Muscle layer of colon (tissue), 2 donors: ENCODE data around the gene HOXA3.

Experiments
- H3K27ac ChIP-seq: one replicate; pipeline ENCODE4 v1.7.0; 2013; ENCODE audit warnings: low read depth, mild to moderate bottlenecking, low read length, moderate library complexity
- H3K27me3 ChIP-seq, 2 donors: one replicate each; pipeline ENCODE4 v1.7.0; 2013; ENCODE audit warnings: low read length in 2 of 2, mild to moderate bottlenecking in 2 of 2; ENCODE audit not compliant: insufficient read depth in 2 of 2, control insufficient read depth in 1 of 2
- H3K36me3 ChIP-seq: one replicate; pipeline ENCODE4 v1.7.0; 2013; ENCODE audit warnings: mild to moderate bottlenecking, low read length; ENCODE audit not compliant: insufficient read depth
- H3K4me1 ChIP-seq: one replicate; pipeline ENCODE4 v1.7.0; 2013; ENCODE audit warnings: mild to moderate bottlenecking, low read length; ENCODE audit not compliant: insufficient read depth
- H3K4me3 ChIP-seq, 2 donors: one replicate each; pipeline ENCODE4 v1.7.0; 2013; ENCODE audit warnings: low read length in 2 of 2, low read depth in 1 of 2, mild to moderate bottlenecking in 1 of 2, moderate library complexity in 1 of 2
- H3K9ac ChIP-seq: one replicate; pipeline ENCODE4 v1.7.0; 2013; ENCODE audit warnings: low read length
- H3K9me3 ChIP-seq: one replicate; pipeline ENCODE4 v1.7.0; 2013; ENCODE audit warnings: mild to moderate bottlenecking, low read length
- donor health status: abdominal sarcoma.
- donor health status: Adenocarcinoma of cecum.

Gene HOXA3

DNA sequence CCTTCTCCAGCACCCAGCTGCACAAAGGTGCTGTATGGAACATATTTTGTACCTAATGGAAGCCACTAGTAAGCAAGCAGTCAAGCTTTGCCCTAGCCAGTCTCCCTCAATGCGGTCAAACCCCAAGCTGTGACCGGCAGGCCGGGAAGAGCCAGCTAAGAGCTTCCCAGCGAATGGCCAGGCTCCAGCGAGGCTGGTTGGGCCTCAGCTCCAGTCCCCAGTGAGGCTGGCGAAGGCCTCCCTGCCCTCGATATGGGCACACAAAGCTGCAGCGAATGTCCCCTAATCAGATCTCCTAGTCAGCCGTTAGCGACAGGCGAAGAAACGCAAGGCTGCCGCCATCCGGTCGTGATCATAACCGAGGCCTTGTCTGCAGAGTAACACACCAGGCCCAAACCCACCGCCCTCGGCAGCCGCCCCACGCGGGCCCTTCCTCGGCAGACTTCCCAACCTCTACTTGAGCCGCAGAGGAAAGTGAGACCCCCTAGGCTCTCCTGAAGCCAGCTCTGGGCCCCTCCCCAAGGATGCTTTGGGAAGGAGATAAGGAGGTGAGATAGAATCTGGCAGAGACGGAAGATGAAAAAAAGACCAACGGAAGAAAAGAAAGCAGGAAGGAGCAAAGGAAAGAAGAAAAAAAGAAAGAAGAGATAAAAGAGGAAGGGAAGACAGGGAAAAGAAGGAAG lies 16.0 kb upstream of the HOXA3 start:
- H3K27me3 ChIP-seq, result peaks cover 0 to 21% of the 10 kb centered on the region in 2 donors
- peaks cover 7% of the 10 kb centered on the region for H3K36me3 ChIP-seq
- H3K4me3 ChIP-seq, result peak overlapping the region; percentile 67 to 74
- H3K4me1 ChIP-seq, result no peaks in the 10 kb centered on the region
- peak overlapping the region; percentile 100 for H3K27ac ChIP-seq
- peak overlapping the region; percentile 88 for H3K9ac ChIP-seq
- H3K9me3 ChIP-seq, result no peaks in the 10 kb centered on the region

- Histone ChIP-seq H3K36me3 (peaks cover 7% of the 10 kb centered on the region), H3K9ac (peak overlapping the region; percentile 88), H3K4me3 (peak overlapping the region; percentile 67 to 74), H3K27ac (peak overlapping the region; percentile 100), H3K4me1 (no peaks in the 10 kb centered on the region), H3K27me3 (peaks cover 0 to 21% of the 10 kb centered on the region in 2 donors), H3K9me3 (no peaks in the 10 kb centered on the region)
Measured at GRCh38 chr7:27167916-27168264, 15.5 kb upstream of the HOXA3 start.

DNA sequence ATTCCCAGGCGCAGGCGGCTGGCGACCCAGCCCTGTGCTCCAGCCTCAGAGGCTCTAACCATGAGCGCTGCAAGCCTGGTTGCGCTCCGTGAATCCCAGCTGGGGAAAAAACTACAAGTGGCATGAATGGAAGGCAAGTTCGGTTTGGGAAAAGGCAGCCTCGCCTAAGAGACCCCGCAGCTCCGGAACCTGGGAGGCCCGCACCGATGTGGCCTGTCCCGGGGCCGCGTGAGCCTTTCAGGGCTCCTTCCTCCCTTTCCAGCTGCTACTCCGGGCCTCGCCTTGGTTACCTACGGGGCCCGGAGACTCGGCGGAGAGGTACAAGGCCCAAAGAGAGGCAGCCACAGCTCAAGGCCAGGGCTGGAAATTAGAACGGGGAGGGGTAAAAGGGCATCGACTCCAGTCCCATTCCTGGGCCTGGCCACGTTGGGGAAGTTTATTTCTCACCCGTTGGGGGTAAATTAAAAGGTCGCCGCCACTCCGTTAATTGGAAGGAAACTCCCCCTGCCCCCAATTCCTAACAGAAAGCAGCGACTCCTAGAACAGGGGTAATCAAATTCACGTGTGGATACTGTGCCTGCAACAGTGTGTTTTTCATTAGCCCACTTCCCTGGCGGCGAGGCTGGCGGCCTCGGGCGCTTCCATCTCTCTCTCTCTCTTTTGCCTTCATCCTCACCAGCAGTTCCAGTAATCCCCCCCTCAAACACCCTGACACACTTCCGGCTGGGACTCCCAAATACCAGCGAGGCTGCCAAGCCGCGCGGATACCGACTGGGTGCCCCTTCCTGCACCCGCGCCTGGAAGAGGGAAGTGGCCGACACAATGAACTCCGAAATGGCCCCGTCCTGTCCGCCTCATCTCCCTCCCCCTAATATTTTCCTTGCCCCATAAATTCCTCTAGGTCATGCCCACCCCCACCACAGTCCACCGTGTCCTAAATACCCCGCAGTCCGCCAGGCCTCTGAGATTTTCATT lies 14.4 kb upstream of the HOXA3 start:
- peaks cover 7% of the 10 kb centered on the region for H3K36me3 ChIP-seq
- peak overlapping the region; percentile 74 to 96 for H3K4me3 ChIP-seq
- H3K27ac ChIP-seq, result peak overlapping the region; percentile 100
- peaks cover 0 to 21% of the 10 kb centered on the region in 2 donors for H3K27me3 ChIP-seq
- H3K4me1 ChIP-seq, result no peaks in the 10 kb centered on the region
- H3K9ac ChIP-seq, result peak overlapping the region; percentile 88
- H3K9me3 ChIP-seq, result no peaks in the 10 kb centered on the region

- Histone ChIP-seq H3K27ac (peak overlapping the region; percentile 100), H3K9ac (peak overlapping the region; percentile 88), H3K4me3 (peak overlapping the region; percentile 74 to 96), H3K27me3 (peaks cover 0 to 21% of the 10 kb centered on the region in 2 donors), H3K9me3 (no peaks in the 10 kb centered on the region), H3K4me1 (no peaks in the 10 kb centered on the region), H3K36me3 (no peaks in the 10 kb centered on the region)
Measured at GRCh38 chr7:27165996-27166530, 13.7 kb upstream of the HOXA3 start.

GRCh38 chr7:27165089-27165995 lies 13.0 kb upstream of the HOXA3 start, which contains the start of gene HOXA9:
HOXA9 (minus strand) TSS chr7:27165537; CDS start chr7:27165457, 80 bp downstream.
- Histone ChIP-seq H3K4me3 (peak within 1 kb of the TSS; percentile 74 to 96), H3K4me1 (no peaks in the 10 kb centered on the region), H3K9ac (peak within 1 kb of the TSS; percentile 88), H3K27me3 (peaks cover 0 to 21% of the 10 kb centered on the region in 2 donors), H3K36me3 (no peaks in the 10 kb centered on the region), H3K27ac (peak within 1 kb of the TSS; percentile 100), H3K9me3 (no peaks in the 10 kb centered on the region)

DNA sequence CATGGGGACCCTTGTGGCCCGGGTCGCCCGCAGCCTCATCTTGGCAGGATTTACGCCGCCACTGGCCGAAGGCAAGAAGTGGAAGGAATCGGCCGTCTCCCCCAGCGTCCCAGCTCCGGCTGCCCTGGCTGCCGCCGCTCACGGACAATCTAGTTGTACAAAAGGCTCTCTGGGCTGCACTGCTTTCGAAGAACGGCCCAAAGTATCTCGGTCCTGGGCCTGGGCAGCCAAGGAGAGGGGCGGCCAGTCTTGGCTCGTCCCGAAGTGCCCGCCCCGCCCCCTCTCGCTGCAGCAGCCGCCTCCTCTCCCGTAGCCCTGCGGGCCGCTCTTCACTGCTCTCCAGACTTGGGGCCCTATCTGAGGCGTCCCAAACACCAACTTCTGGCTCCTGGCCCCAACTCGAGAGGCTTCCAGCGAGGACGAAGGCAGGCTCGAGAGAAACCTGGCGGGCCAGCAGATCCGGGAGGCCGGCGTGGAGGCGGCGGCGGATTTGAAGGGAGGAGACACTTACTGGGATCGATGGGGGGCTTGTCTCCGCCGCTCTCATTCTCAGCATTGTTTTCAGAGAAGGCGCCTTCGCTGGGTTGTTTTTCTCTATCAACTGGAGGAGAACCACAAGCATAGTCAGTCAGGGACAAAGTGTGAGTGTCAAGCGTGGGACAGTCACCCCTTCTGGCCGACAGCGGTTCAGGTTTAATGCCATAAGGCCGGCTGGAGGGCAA lies 12.1 kb upstream of the HOXA3 start:
- peak overlapping the region; percentile 74 to 96 for H3K4me3 ChIP-seq
- peak overlapping the region; percentile 62 for H3K9ac ChIP-seq
- H3K27me3 ChIP-seq, result peaks cover 0 to 21% of the 10 kb centered on the region in 2 donors
- no peaks in the 10 kb centered on the region for H3K4me1 ChIP-seq
- no peaks in the 10 kb centered on the region for H3K9me3 ChIP-seq
- no peaks in the 10 kb centered on the region for H3K36me3 ChIP-seq
- peak overlapping the region; percentile 100 for H3K27ac ChIP-seq

DNA sequence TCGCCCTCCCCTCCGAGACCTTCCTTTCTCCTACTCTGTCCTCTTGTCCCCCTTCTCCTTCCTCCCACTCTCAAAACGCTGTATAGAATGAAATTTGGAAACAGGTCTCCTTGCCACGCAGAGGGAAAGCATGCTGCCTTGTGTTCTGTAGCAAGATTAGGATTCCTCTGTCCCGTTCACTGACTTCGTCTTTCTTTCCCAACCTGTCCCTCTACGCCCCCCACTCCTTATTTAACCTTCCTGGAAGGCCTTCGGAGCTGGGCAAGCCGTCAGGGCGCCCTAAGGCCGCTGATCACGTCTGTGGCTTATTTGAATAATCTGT lies 11.6 kb upstream of the HOXA3 start:
- Histone ChIP-seq H3K27me3 (peaks cover 0 to 21% of the 10 kb centered on the region in 2 donors), H3K4me3 (peak overlapping the region; percentile 74 to 96), H3K36me3 (no peaks in the 10 kb centered on the region), H3K9me3 (no peaks in the 10 kb centered on the region), H3K4me1 (no peaks in the 10 kb centered on the region), H3K27ac (peak overlapping the region; percentile 100), H3K9ac (peak overlapping the region; percentile 62)

GRCh38 chr7:27163288-27164044 lies 11.1 kb upstream of the HOXA3 start:
- Histone ChIP-seq H3K4me1 (no peaks in the 10 kb centered on the region), H3K27ac (peak overlapping the region; percentile 100), H3K36me3 (no peaks in the 10 kb centered on the region), H3K9ac (peak overlapping the region; percentile 62), H3K27me3 (peaks cover 0 to 21% of the 10 kb centered on the region in 2 donors), H3K4me3 (peak overlapping the region; percentile 74 to 96), H3K9me3 (no peaks in the 10 kb centered on the region)

DNA sequence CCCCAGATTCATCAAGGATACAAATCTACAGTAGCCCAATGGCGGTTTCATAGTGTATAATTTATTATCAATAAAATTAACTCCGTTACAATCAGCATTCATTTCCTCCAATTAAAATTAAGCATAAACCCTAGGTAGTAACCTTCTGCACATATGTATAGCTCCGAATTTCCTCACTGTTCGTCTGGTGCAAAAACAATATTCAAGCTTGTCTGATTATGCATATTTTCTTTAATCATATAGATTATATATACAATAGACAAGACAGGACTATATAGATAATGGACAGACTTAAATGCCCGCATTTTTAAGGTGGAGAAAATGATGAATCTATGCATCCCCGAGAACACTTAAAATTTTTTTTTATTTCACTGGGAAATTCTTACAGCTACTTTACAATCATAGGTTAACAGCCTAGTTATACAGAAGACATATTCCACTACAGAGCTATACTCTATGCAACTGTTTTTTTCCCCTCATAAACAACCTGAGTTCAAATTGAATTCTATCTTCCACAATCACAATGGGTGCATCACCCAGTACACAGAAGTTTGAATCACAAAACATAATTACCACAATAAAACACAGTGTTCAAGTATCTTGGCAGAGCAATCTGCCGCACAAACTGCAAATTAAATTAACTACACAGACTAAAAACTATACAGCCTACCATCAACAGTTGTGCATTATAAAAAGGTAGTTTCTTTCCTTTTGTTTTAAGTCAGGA lies 10.3 kb upstream of the HOXA3 start:
- no peaks in the 10 kb centered on the region for H3K4me1 ChIP-seq
- peak overlapping the region; percentile 74 to 96 for H3K4me3 ChIP-seq

More for the DNA sequence above, 10.3 kb upstream of the HOXA3 start:
- Histone ChIP-seq H3K27me3 (peaks cover 0 to 21% of the 10 kb centered on the region in 2 donors), H3K9me3 (no peaks in the 10 kb centered on the region), H3K27ac (peak overlapping the region; percentile 76), H3K36me3 (no peaks in the 10 kb centered on the region), H3K9ac (peak overlapping the region; percentile 62)
